Thoracic aorta endothelial cell (primary cell): ENCODE data around the gene CIRBP. TPM values are rescaled to one million over a fixed set of nuclear protein-coding genes. Genes with fewer than 3 reads are reported as not detected.

ENCODE experiments used
- total RNA-seq: library from RNA; depleted of rRNA; stranded (reverse); fragments of >200 nt; gene quantifications from 2 replicates; pipeline ENCODE4 v1.2.3, GENCODE V29; 2012

The CIRBP gene
- total RNA-seq, result 129 and 154 TPM in 2 replicates

DNA sequence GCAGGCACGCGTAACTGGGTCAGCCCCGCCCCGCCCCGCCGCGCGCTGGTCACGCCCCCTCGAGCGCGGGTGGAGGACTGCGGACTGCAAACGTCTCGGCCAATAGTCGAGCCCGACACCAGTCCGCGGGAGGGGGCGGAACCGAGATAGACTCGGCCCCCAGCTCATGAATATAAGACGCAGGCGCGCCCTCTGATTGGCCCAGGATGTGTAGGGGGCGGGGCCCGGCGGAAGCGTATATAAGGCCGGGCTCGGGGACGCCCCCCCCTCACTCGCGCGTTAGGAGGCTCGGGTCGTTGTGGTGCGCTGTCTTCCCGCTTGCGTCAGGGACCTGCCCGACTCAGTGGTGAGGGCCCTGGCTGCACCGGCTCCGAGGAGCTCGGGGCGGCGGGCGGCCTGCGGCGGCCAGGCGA is at the start of gene CIRBP:
Gene CIRBP (plus strand): TSS at position 268 of the 413 bp plus-strand sequence. CDS start 1,602 bp downstream, outside the sequence.

DNA sequence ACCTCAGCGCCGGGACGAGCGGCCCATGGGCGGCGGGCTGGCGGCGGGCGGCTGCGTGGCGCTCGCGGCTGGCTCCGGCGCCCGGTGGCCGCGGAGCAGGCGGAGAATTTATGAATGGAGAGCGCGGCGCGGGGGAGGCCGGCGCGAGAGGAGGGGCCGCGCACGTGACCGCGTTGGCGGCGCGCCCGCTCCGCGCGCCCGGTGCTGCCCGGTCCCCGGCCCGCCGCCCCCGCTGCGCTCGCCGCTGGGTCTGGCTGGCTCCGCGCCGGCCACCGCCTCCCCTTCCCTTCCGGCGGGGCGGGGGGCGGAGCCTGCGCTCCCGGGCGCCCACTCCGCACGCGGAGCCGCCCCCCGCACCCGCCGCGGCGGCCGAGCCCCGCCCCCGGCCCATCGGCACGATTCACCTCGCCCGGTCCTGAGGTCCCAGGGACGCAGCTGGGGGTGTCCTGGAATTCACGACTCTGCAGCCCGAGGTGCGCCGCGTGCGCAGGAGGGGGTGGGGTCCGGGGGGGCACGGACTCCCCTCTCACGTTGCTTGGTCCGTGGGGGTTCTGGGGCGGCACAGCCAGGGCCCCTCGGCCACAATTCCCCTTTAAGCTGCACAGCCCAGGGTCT is 31.3 kb upstream of the CIRBP start, which contains the start of gene CBARP:
Gene CBARP (minus strand): TSS at position 252 of the 615 bp plus-strand sequence. CDS start 1,905 bp downstream, outside the sequence.

DNA sequence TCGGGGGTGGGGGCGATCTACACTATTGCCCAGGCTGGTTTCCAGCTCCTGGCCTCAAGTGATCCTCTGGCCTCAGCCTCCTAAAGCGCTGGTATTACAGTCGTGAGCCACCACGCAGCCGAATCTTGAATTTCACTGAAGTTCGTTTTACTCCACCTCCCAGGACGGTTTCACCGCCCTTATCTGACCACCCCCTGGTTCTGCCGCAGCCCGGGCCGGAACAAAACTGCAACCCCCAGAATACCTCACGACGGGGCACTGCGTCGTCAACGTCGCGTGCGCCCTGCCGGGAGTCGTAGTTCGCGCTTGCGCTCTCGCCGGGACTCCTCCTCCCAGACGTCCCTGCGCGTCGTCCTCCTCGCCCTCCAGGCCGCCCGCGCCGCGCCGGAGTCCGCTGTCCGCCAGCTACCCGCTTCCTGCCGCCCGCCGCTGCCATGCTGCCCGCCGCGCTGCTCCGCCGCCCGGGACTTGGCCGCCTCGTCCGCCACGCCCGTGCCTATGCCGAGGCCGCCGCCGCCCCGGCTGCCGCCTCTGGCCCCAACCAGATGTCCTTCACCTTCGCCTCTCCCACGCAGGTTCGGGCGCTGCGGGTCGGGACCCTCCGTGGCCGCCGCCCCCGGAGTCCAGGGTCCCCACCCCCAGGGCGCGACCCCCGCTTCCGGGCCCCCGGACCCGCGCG is 27.6 kb upstream of the CIRBP start, which contains the start of gene ATP5F1D:
Gene ATP5F1D (plus strand): TSS at position 335 of the 679 bp plus-strand sequence. CDS start 100 bp downstream, at position 435.

GRCh38 chr19:1248139-1248785 is 20.9 kb upstream of the CIRBP start, which contains the start of gene MIDN:
Gene MIDN, plus strand, starts transcription at chr19:1248583. Its CDS starts 1,714 bp downstream, at chr19:1250297.

GRCh38 chr19:1275260-1275975 is 6.3 kb downstream of the CIRBP start, which contains the start of gene FAM174C:
Gene FAM174C, plus strand, starts transcription at chr19:1275530. Its CDS starts 20 bp downstream, at chr19:1275550.

DNA sequence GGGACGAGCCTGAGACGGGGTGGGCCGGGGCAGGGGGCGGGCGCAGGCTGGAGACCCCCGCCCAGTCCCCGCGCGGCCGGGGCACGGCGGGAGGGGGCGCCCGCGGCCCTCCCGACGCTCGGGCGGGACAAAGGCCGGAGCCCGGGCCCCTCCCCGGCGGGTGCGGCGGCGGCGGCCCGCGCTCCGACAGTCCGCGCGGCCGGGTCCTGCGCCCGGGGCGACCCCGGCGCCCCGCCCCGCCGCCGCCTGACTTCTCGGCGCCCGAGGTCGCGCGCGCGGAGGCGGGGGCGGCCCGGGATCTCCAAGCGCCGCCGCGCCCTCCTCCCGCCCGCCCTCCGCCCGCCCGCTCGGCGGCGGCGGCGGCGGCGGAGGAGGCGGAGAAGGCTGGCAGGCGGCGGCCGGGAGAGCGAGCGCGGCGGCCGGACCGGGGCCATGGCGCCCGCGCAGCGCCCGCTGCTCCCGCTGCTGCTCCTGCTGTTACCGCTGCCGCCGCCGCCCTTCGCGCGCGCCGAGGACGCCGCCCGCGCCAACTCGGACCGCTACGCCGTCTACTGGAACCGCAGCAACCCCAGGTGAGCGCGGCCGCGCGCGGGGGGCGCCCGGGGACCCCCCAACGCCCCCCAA is 16.7 kb downstream of the CIRBP start, which contains the start of gene EFNA2:
Gene EFNA2 (plus strand): TSS at position 137 of the 624 bp plus-strand sequence. CDS start 296 bp downstream, at position 433.

Other genes with a start within 250 kb of the CIRBP start
- gene TMEM259, start 248.2 kb upstream of the CIRBP start, total RNA-seq, result 61.7 and 66.5 TPM in 2 replicates
- gene RNU6-2, start 247.8 kb upstream of the CIRBP start, total RNA-seq, result not detected in 2 replicates
- gene CNN2, start 242.7 kb upstream of the CIRBP start, total RNA-seq, result 140 and 181 TPM in 2 replicates
- gene ABCA7, start 229.2 kb upstream of the CIRBP start, total RNA-seq, result 4.1 and 6.2 TPM in 2 replicates
- 6.8 and 12.9 TPM in 2 replicates for gene ARHGAP45, start 202.2 kb upstream of the CIRBP start, total RNA-seq
- 82.4 and 139 TPM in 2 replicates for gene POLR2E, start 174.0 kb upstream of the CIRBP start, total RNA-seq
- gene GPX4, start 165.3 kb upstream of the CIRBP start, total RNA-seq, result 226 and 365 TPM in 2 replicates
- 26.5 and 37.5 TPM in 2 replicates for gene SBNO2, start 95.1 kb upstream of the CIRBP start, total RNA-seq
- 68.5 and 75.7 TPM in 2 replicates for gene STK11, start 63.6 kb upstream of the CIRBP start, total RNA-seq
- gene CBARP, start 31.3 kb upstream of the CIRBP start, total RNA-seq, result 3.1 and 3.8 TPM in 2 replicates
- 21.3 and 23.3 TPM in 2 replicates for gene ATP5F1D, start 27.6 kb upstream of the CIRBP start, total RNA-seq
- 20.2 and 22.2 TPM in 2 replicates for gene MIDN, start 20.7 kb upstream of the CIRBP start, total RNA-seq
- gene FAM174C, start 6.2 kb downstream of the CIRBP start, total RNA-seq, result 25.6 and 30.5 TPM in 2 replicates
- gene EFNA2, start 16.5 kb downstream of the CIRBP start, total RNA-seq, result 0.27 TPM in 1 of 2 replicates, not detected in the other
- gene NDUFS7, start 114.6 kb downstream of the CIRBP start, total RNA-seq, result 48.8 and 60.9 TPM in 2 replicates
- gene GAMT, start 132.2 kb downstream of the CIRBP start, total RNA-seq, result 15.6 and 15.7 TPM in 2 replicates
- 66.4 and 95.1 TPM in 2 replicates for gene DAZAP1, start 138.3 kb downstream of the CIRBP start, total RNA-seq
- 638 and 737 TPM in 2 replicates for gene RPS15, start 169.1 kb downstream of the CIRBP start, total RNA-seq
- gene APC2, start 180.8 kb downstream of the CIRBP start, total RNA-seq, result 0.07 and 0.13 TPM in 2 replicates
- 14.0 and 17.9 TPM in 2 replicates for gene C19orf25, start 209.9 kb downstream of the CIRBP start, total RNA-seq
- 1.1 and 1.3 TPM in 2 replicates for gene PCSK4, start 221.0 kb downstream of the CIRBP start, total RNA-seq
- 0.57 and 1.1 TPM in 2 replicates for gene REEP6, start 221.8 kb downstream of the CIRBP start, total RNA-seq
- gene ADAMTSL5, start 243.7 kb downstream of the CIRBP start, total RNA-seq, result 0.22 and 0.53 TPM in 2 replicates